DMS153 treated with DMSO at 0.1 percent for 48 hours (cell line): ENCODE measurements around the gene RPAP2.
"Not testable (repeated sequence)": the region's sequence is repeated elsewhere in the genome, so short reads cannot be mapped to it uniquely, and the experiment has no call there.

ENCODE experiments used
- DNase-seq: peaks from one replicate; lab custom pipeline; 2025; ENCODE audit not compliant: unreplicated experiment; lab: John Stamatoyannopoulos, UW

The RPAP2 gene

GRCh38 chr1:92323473-92324453, 24.9 kb downstream of the RPAP2 start:
- DNase-seq = no peak

GRCh38 chr1:92324784-92325183, 25.9 kb downstream of the RPAP2 start:
- no peak for DNase-seq

GRCh38 chr1:92326681-92327080, 27.8 kb downstream of the RPAP2 start:
- no peak for DNase-seq

- DNase-seq = no peak
These were observed 28.9 kb downstream of the RPAP2 start for GRCh38 chr1:92327794-92328193.

- no peak for DNase-seq
These were observed 30.7 kb downstream of the RPAP2 start for GRCh38 chr1:92329347-92330129.

GRCh38 chr1:92333668-92334067, 34.8 kb downstream of the RPAP2 start:
- DNase-seq = no peak

GRCh38 chr1:92340154-92340553, 41.3 kb downstream of the RPAP2 start:
- DNase-seq = no peak

GRCh38 chr1:92342401-92342800, 43.5 kb downstream of the RPAP2 start:
- no peak for DNase-seq

- no peak for DNase-seq
These were observed 44.2 kb downstream of the RPAP2 start for GRCh38 chr1:92343061-92343460.

GRCh38 chr1:92346866-92347640, 48.2 kb downstream of the RPAP2 start:
- DNase-seq = no peak

GRCh38 chr1:92352856-92353255, 54.0 kb downstream of the RPAP2 start:
- DNase-seq = no peak

GRCh38 chr1:92354259-92354658, 55.4 kb downstream of the RPAP2 start:
- no peak for DNase-seq

- no peak for DNase-seq
These were observed 58.1 kb downstream of the RPAP2 start for GRCh38 chr1:92356956-92357355.

GRCh38 chr1:92359382-92359781, 60.5 kb downstream of the RPAP2 start:
- DNase-seq = not testable (repeated sequence)

- no peak for DNase-seq
These were observed 61.1 kb downstream of the RPAP2 start for GRCh38 chr1:92359986-92360385.

GRCh38 chr1:92362970-92363369, 64.1 kb downstream of the RPAP2 start:
- DNase-seq = no peak

- DNase-seq = no peak
These were observed 64.5 kb downstream of the RPAP2 start for GRCh38 chr1:92363401-92363800.

GRCh38 chr1:92365378-92366039, 66.7 kb downstream of the RPAP2 start:
- no peak for DNase-seq

- no peak for DNase-seq
These were observed 67.2 kb downstream of the RPAP2 start for GRCh38 chr1:92366040-92366395.

- DNase-seq = no peak
These were observed 68.6 kb downstream of the RPAP2 start for GRCh38 chr1:92367496-92367895.

- no peak for DNase-seq
These were observed 73.3 kb downstream of the RPAP2 start for GRCh38 chr1:92372164-92372563.
